Spleen (tissue), 11 donors: ENCODE measurements around the gene CLMN. TPM values are rescaled to one million over a fixed set of nuclear protein-coding genes. Genes with fewer than 3 reads are reported as not detected.

Source experiments
- DNase-seq: peaks from one replicate; pipeline ENCODE4 v3.0.0-alpha.2; 2020
- H3K27ac ChIP-seq, 8 donors: fragments of 200-600 bp; sonication (generic) in 7 of 8; 1 replicate in 4 of 8; 2 replicates in 4 of 8; pipeline versions ENCODE4 v1.5.0 to v1.8.0; 2016 to 2021; ENCODE audit warnings: inconsistent platforms in 4 of 8, mild to moderate bottlenecking in 4 of 8, moderate library complexity in 1 of 8
- H3K27me3 ChIP-seq, 7 donors: fragments of 200-600 bp; sonication (generic) in 6 of 7; replicated peaks in 1 of 7; 1 replicate in 4 of 7; 2 replicates in 3 of 7; pipeline versions ENCODE4 v1.5.0 to v1.8.0; 2016 to 2021; ENCODE audit warnings: inconsistent platforms in 3 of 7, mild to moderate bottlenecking in 1 of 7
- H3K36me3 ChIP-seq, 6 donors: fragments of 200-600 bp; sonication (generic) in 5 of 6; 1 replicate in 4 of 6; 2 replicates in 2 of 6; pipeline versions ENCODE4 v1.5.0 to v1.8.0; 2016 to 2021; ENCODE audit warnings: inconsistent platforms in 2 of 6
- H3K4me1 ChIP-seq, 6 donors: fragments of 200-600 bp; sonication (generic) in 5 of 6; 1 replicate in 3 of 6; 2 replicates in 3 of 6; pipeline versions ENCODE4 v1.5.0 to v1.8.0; 2016 to 2021; ENCODE audit warnings: inconsistent platforms in 3 of 6
- H3K4me3 ChIP-seq, 8 donors: fragments of 200-600 bp; sonication (generic) in 7 of 8; 1 replicate in 4 of 8; 2 replicates in 4 of 8; pipeline versions ENCODE4 v1.5.0 to v1.8.0; 2016 to 2021; ENCODE audit warnings: inconsistent platforms in 4 of 8, mild to moderate bottlenecking in 4 of 8, moderate library complexity in 2 of 8
- H3K9me3 ChIP-seq, 8 donors: fragments of 200-600 bp; sonication (generic) in 7 of 8; 1 replicate in 4 of 8; 2 replicates in 4 of 8; pipeline versions ENCODE4 v1.5.0 to v1.8.0; 2016 to 2021; ENCODE audit warnings: inconsistent platforms in 4 of 8
- POLR2A ChIP-seq, 3 donors: fragments of 450-650 bp; IDR thresholded peaks; one replicate each; pipeline ENCODE4 v1.5.1; 2017; ENCODE audit warnings: antibody characterized with exemption in 3 of 3, mild to moderate bottlenecking in 1 of 3
- POLR2AphosphoS5 ChIP-seq, 3 donors: sonication (generic); formaldehyde crosslinking; IDR thresholded peaks; one replicate each; pipeline ENCODE4 v1.5.1; 2017; ENCODE audit warnings: antibody characterized with exemption in 3 of 3
- WGBS, 5 donors: extraction: QIAGEN DNeasy Blood & Tissue Kit in 3 of 5; methylation state at CpG; one replicate each; pipeline versions ENCODE4 v1.1.5 to v1.1.7; 2013 to 2018; 5-methylcytosine and 5-hydroxymethylcytosine counted together
- intact Hi-C: fragments of 100-400 bp; cut with DNase I; formaldehyde crosslinking; loops from one replicate; pipeline ENCODE4 v1.15.0; 2023; ENCODE audit warnings: low total_unique reads
- polyA plus RNA-seq, 3 donors: library from polyadenylated mRNA; stranded (reverse); fragments of 200-250 nt; gene quantifications; one replicate each; pipeline ENCODE4 v1.2.1, GENCODE V29; 2013
- total RNA-seq, 7 donors: library from RNA; depleted of rRNA in 3 of 7; stranded (reverse); fragments of >200 nt in 3 of 7; fragmentation: NEBNext Ultra II Directional in 4 of 7; extraction: Animal tissue kit (Norgen Biotek cat#: 25700) in 4 of 7; gene quantifications; one replicate each; pipeline versions ENCODE4 v1.1.0 to v1.2.1, GENCODE V29; 2016 to 2021
- TF ChIP-seq, protein P1 (sequence below), 11 experiments: fragments of 200-600 bp in 7 of 11; fragments of 450-650 bp in 4 of 11; sonication (generic) in 4 of 11; IDR thresholded peaks in 8 of 11; conservative IDR thresholded peaks in 3 of 11; 1 replicate in 7 of 11; 2 replicates in 4 of 11; pipeline versions ENCODE4 v1.4.0 to v1.8.0; 2016 to 2021; ENCODE audit warnings: antibody characterized with exemption in 11 of 11, inconsistent platforms in 4 of 11, mild to moderate bottlenecking in 1 of 11
- donor health status: healthy with polysubstance abuse.
- donor health status: DM: no; HTN: no; CAD: no; lungs with moderate emphysema.
- donor health status: DM: no; HTN: no; CAD: no.
- donor health status: Bipolar disorder and iron deficiency.
- donor health status: healthy.
- donor health status: DM: no; HTN: no; CAD: no.
- donor health status: DM: yes; HTN: yes; CAD: no.

CLMN gene
- total and polyA plus RNA-seq, 10 donors: 2.7 to 21.4 (median 14.8) TPM

DNA sequence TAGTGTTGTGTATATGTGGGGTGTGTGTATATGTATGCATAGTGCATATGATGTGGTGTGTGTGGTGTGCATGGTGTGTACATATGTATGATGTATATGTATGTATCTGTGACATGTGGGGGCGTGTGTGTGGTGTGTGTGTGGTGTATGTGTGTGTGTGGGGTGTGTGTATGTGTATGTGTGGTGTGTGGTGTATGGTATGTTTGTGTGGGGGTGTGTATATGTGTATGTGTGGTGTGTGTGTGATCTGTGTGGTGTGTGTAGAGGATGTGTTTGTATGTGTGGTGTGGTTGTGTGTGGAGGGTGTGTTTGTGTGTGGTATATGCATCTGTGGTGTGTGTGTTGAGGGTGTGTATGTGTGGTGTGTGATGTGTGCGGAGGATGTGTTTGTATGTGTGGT lies 61.6 kb downstream of the CLMN start:
- Histone ChIP-seq H3K27ac (no peak overlapping the region), H3K36me3 (no peaks in the 10 kb centered on the region), H3K4me3 (no peak overlapping the region), H3K9me3 (no peaks in the 10 kb centered on the region), H3K27me3 (no peaks in the 10 kb centered on the region), H3K4me1 (peaks cover 3 to 26% (median 13%) of the 10 kb centered on the region in 6 donors)
- intact Hi-C loops: no loop called here
- TF ChIP-seq POLR2A (IDR thresholded peaks at IDR 0.05): no peak
- DNase-seq: no peak
- WGBS, 5 donors: 87 to 98% (median 93%) methylated on average over 2 of the region's 2 CpGs

DNA sequence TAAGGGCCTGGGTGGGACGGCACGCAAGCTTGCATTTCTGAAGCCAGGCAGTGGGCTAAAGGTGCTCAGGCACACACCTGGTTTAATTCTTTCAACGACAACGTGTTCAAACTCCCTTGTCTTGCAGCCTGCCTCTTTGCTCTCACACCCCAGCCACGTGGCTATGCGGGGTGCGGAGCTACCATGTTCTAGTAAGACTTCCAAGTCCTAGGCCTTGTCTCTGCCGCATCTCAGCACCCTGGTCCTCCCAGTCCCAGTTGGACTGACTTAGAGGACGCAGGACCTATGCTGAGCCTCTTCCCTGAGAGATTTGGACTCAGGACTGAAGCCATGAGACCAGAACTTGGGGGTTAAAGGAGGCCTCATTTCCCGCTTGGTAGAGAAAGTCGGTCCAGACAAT lies 62.2 kb downstream of the CLMN start:
- DNase-seq: no peak
- peaks cover 3 to 26% (median 13%) of the 10 kb centered on the region in 6 donors for H3K4me1 ChIP-seq
- H3K4me3 ChIP-seq: no peak overlapping the region
- no peaks in the 10 kb centered on the region for H3K27me3 ChIP-seq
- TF ChIP-seq POLR2A (IDR thresholded peaks at IDR 0.05): no peak
- TF ChIP-seq, protein P1, sequence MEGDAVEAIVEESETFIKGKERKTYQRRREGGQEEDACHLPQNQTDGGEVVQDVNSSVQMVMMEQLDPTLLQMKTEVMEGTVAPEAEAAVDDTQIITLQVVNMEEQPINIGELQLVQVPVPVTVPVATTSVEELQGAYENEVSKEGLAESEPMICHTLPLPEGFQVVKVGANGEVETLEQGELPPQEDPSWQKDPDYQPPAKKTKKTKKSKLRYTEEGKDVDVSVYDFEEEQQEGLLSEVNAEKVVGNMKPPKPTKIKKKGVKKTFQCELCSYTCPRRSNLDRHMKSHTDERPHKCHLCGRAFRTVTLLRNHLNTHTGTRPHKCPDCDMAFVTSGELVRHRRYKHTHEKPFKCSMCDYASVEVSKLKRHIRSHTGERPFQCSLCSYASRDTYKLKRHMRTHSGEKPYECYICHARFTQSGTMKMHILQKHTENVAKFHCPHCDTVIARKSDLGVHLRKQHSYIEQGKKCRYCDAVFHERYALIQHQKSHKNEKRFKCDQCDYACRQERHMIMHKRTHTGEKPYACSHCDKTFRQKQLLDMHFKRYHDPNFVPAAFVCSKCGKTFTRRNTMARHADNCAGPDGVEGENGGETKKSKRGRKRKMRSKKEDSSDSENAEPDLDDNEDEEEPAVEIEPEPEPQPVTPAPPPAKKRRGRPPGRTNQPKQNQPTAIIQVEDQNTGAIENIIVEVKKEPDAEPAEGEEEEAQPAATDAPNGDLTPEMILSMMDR (IDR thresholded peaks at IDR 0.05 in 8 of 11, conservative IDR thresholded peaks at IDR 0.05 in 3 of 11): no peak
- no peak for TF ChIP-seq POLR2AphosphoS5 (IDR thresholded peaks at IDR 0.05)
- intact Hi-C loops: no loop called here
- H3K9me3 ChIP-seq: no peaks in the 10 kb centered on the region
- H3K27ac ChIP-seq: no peak overlapping the region
- H3K36me3 ChIP-seq: no peaks in the 10 kb centered on the region
- 88 to 95% (median 94%) methylated on average over 11 of the region's 11 CpGs for WGBS, 5 donors

DNA sequence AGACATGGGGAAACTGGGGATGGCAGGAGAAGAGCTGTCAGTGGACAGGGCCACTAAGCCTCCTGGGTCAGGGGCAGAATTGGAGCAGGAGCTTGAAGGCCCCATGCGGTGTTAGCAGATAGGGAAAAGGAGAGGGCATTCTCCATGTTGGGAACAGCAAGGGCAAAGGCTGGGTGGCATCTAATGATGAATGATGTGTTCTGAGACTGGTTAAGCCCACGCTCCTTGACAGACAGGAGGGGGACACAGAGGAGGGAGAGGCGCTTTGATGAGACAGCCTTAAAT lies 63.0 kb downstream of the CLMN start:
- Histone ChIP-seq H3K27ac (no peak overlapping the region), H3K27me3 (no peaks in the 10 kb centered on the region), H3K9me3 (no peaks in the 10 kb centered on the region), H3K36me3 (no peaks in the 10 kb centered on the region), H3K4me1 (peaks cover 3 to 26% (median 13%) of the 10 kb centered on the region in 6 donors), H3K4me3 (no peak overlapping the region)
- TF ChIP-seq POLR2A (IDR thresholded peaks at IDR 0.05) (no peak), POLR2AphosphoS5 (IDR thresholded peaks at IDR 0.05) (no peak)
- TF ChIP-seq, protein P1 (IDR thresholded peaks at IDR 0.05 in 8 of 11, conservative IDR thresholded peaks at IDR 0.05 in 3 of 11): no peak
- DNase-seq: no peak
- intact Hi-C loops: no loop called here
- whole genome bisulfite sequencing, 5 donors: 86 to 96% (median 91%) methylated on average over 3 of the region's 3 CpGs

DNA sequence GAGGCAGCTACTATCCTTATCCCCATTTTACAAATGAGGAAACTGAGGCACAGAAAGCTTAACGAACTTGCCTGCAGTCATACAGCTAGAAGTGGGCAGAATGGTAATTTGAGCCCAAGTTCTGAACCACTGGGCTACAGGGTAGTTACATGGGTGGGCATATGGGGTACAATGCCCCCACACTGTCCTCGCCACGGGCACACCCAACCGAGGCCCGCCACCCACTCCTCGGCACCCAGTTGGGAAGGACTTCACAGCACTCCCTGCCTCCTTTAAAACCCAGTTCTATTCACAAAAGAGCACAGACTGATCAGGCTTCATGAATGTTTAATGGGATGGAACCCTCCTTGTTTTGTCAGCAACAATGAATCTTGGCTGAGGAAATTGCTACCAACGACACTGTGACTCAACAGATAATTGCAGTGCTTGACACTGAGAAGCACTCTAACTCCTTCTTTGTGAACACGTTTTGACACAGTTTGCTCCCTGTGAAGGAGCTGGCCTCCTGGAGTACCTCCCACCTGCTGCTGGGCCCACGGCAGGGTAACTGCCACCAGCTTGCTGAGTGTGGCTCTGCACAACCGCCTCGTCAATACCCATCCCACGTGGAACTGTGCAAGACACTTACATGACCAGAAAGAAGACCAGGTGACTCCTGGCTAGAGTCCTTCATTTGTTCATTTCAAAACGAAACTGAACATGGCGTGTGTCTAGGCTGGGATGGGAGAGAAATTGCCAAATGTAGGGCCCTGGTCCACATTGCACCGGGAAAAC lies 63.5 kb downstream of the CLMN start:
- peaks cover 3 to 26% (median 13%) of the 10 kb centered on the region in 6 donors for H3K4me1 ChIP-seq
- DNase-seq: no peak
- TF ChIP-seq POLR2A (IDR thresholded peaks at IDR 0.05): no peak
- no peak for TF ChIP-seq POLR2AphosphoS5 (IDR thresholded peaks at IDR 0.05)
- TF ChIP-seq, protein P1 (IDR thresholded peaks at IDR 0.05 in 8 of 11, conservative IDR thresholded peaks at IDR 0.05 in 3 of 11): no peak
- intact Hi-C loops: no loop called here
- H3K9me3 ChIP-seq: no peaks in the 10 kb centered on the region
- WGBS, 5 donors: 75 to 87% (median 76%) methylated on average over 15 of the region's 15 CpGs
- H3K27me3 ChIP-seq: no peaks in the 10 kb centered on the region
- no peak overlapping the region for H3K4me3 ChIP-seq
- no peaks in the 10 kb centered on the region for H3K36me3 ChIP-seq
- H3K27ac ChIP-seq: no peak overlapping the region
